ENCODE data around the gene BEND3. TPM values are rescaled to one million over a fixed set of nuclear protein-coding genes. Genes with fewer than 3 reads are reported as not detected.

Gene BEND3
- total and polyA plus RNA-seq, 2 of the 8 experiments (the other 6 are each of a cell fraction or from before 2014, with no cell fraction given) = 25.2 to 38.8 TPM

DNA sequence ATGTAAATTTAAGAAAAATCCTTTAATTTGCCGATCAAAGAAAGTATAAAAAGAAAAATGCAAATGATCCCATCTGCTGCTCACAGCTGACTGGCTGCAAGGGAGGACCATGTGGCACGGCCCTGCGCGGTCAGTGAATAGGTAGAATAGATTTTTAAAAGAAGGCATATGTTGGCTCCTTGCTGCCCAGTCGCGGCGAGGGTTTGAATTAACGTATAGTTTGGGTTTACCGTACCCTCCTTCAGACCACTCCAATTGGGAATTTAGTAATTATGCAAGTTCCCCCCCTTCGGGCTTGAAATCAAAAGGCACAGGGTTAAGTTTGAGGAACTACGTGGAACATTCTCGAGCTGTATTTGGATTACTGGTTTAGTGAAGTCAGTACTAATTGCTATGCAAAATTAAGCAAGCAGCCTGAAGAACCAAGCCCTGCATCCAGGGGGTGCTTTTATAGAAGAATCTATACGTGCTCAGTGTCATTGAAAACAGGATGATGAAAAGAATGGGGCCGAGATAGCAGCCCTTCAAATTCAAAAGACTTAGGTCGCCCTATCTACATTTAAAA is 1.1 kb upstream of the BEND3 start (continued):
- TF ChIP-seq ZNF274 (IDR thresholded peaks at IDR 0.05; ENCODE audit: borderline replicate concordance, extremely low read depth, low read length) = no peak
- TF ChIP-seq HDAC2 (IDR thresholded peaks at IDR 0.05; ENCODE audit: borderline replicate concordance in 1 of 2, low read depth in 2 of 2, low read length in 2 of 2) = no peak; a peak in 1 of 4 replicates
- no peak for TF ChIP-seq SIN3A (conservative IDR thresholded peaks at IDR 0.05 in 1 of 2, IDR thresholded peaks at IDR 0.05 in 1 of 2; ENCODE audit: low read depth in 1 of 2, low read length in 2 of 2)
- no peak for TF ChIP-seq TCF12 (IDR thresholded peaks at IDR 0.05; ENCODE audit: low read depth, low read length)
- no peak for TF ChIP-seq RXRA (IDR thresholded peaks at IDR 0.05; ENCODE audit: insufficient read depth, low read depth, low read length)
- TF ChIP-seq TEAD4 (IDR thresholded peaks at IDR 0.05; ENCODE audit: low read depth, low read length) = no peak
- TF ChIP-seq EZH2 (IDR thresholded peaks at IDR 0.05; ENCODE audit: low read depth, low read length, severe bottlenecking) = no peak
- 0 out of 2 replicates have a peak, but pooled peaks have one; percentile 15 for TF ChIP-seq CHD2 (IDR thresholded peaks at IDR 0.05; ENCODE audit: low read length)
- TF ChIP-seq JUN (IDR thresholded peaks at IDR 0.05; ENCODE audit: low read depth, low read length) = no peak
- peak; percentile 16; the same call in 1 of the 2 replicates for TF ChIP-seq PHF8 (conservative IDR thresholded peaks at IDR 0.05; ENCODE audit: low read depth, low read length)
- 0 out of 2 replicates have a peak, but pooled peaks have one; percentile 30 for TF ChIP-seq JUND (IDR thresholded peaks at IDR 0.05; ENCODE audit: low read length)
- TF ChIP-seq RAD21 (IDR thresholded peaks at IDR 0.05 in 1 of 2, conservative IDR thresholded peaks at IDR 0.05 in 1 of 2; ENCODE audit: low read depth in 2 of 2, low read length in 2 of 2) = no peak; a peak in 1 of 4 replicates
- TF ChIP-seq, protein P1, sequence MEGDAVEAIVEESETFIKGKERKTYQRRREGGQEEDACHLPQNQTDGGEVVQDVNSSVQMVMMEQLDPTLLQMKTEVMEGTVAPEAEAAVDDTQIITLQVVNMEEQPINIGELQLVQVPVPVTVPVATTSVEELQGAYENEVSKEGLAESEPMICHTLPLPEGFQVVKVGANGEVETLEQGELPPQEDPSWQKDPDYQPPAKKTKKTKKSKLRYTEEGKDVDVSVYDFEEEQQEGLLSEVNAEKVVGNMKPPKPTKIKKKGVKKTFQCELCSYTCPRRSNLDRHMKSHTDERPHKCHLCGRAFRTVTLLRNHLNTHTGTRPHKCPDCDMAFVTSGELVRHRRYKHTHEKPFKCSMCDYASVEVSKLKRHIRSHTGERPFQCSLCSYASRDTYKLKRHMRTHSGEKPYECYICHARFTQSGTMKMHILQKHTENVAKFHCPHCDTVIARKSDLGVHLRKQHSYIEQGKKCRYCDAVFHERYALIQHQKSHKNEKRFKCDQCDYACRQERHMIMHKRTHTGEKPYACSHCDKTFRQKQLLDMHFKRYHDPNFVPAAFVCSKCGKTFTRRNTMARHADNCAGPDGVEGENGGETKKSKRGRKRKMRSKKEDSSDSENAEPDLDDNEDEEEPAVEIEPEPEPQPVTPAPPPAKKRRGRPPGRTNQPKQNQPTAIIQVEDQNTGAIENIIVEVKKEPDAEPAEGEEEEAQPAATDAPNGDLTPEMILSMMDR (IDR thresholded peaks at IDR 0.05; ENCODE audit: control extremely low read depth in 1 of 3, insufficient read depth in 1 of 3, low read depth in 1 of 3, low read length in 3 of 3) = peak in 1 of 3 experiments; percentile 27; a peak in 1 of 4 replicates
- TF ChIP-seq, protein P2, sequence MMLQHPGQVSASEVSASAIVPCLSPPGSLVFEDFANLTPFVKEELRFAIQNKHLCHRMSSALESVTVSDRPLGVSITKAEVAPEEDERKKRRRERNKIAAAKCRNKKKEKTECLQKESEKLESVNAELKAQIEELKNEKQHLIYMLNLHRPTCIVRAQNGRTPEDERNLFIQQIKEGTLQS (IDR thresholded peaks at IDR 0.05; ENCODE audit: insufficient read depth, low read depth, low read length) = no peak
- TF ChIP-seq, protein P3, sequence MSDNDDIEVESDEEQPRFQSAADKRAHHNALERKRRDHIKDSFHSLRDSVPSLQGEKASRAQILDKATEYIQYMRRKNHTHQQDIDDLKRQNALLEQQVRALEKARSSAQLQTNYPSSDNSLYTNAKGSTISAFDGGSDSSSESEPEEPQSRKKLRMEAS (IDR thresholded peaks at IDR 0.05) = peak; percentile 75; the same call in 1 of the 2 replicates
- TF ChIP-seq KDM4A (IDR thresholded peaks at IDR 0.05; ENCODE audit: low read depth, low read length, severe bottlenecking) = no peak
- no peak for TF ChIP-seq SIX5 (IDR thresholded peaks at IDR 0.05; ENCODE audit: low read depth, low read length)
- no peak for TF ChIP-seq CBX8 (IDR thresholded peaks at IDR 0.05; ENCODE audit: borderline replicate concordance, low read depth, low read length)
